ENCODE measurements around the gene PLEKHS1.

DNA sequence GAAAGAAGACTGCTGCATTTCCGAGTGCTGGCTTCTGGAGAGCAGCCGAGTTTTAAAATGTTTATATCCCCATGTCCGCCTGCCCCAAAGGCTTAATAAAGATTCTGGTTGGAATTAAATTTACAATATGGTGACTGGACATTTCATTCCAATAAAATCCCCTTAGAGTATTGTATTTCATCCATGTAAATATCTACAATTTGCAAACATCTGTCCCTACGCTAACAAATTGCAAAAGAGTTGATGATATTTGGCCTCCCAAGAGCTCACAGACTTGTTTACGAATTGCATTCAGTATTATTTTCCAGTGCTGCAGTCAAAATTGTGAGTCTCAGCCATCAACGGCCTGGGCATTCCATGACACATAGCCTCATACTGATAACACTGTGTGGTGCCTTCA is 50.1 kb downstream of the PLEKHS1 start:
- TF ChIP-seq YY1 (IDR thresholded peaks at IDR 0.05; ENCODE audit: insufficient read depth, insufficient read length) (no peak), ZNF274 (IDR thresholded peaks at IDR 0.05; ENCODE audit: low read depth, low read length) (no peak)
